Transverse colon (tissue), 4 donors: Measurements from ENCODE around the gene EXOSC5.

Source experiments
- EP300 ChIP-seq: sonication (generic); formaldehyde crosslinking; IDR thresholded peaks from one replicate; pipeline ENCODE4 v1.6.1; 2017; ENCODE audit warnings: antibody characterized with exemption, low read depth
- POLR2A ChIP-seq: fragments of 450-650 bp; IDR thresholded peaks from one replicate; pipeline ENCODE4 v1.6.1; 2016; ENCODE audit warnings: antibody characterized with exemption, mild to moderate bottlenecking, moderate library complexity
- POLR2AphosphoS5 ChIP-seq, 3 donors: sonication (generic); formaldehyde crosslinking; IDR thresholded peaks; one replicate each; pipeline ENCODE4 v1.6.1; 2016; ENCODE audit warnings: antibody characterized with exemption in 3 of 3
- TF ChIP-seq, protein P1 (sequence below), 5 experiments: fragments of 200-600 bp in 3 of 5; fragments of 450-650 bp in 2 of 5; sonication (generic) in 3 of 5; IDR thresholded peaks; 1 replicate in 2 of 5; 2 replicates in 3 of 5; pipeline ENCODE4 v1.5.1; 2016 to 2017; ENCODE audit warnings: antibody characterized with exemption in 5 of 5, inconsistent platforms in 3 of 5, mild to moderate bottlenecking in 2 of 5, moderate library complexity in 1 of 5

DNA sequence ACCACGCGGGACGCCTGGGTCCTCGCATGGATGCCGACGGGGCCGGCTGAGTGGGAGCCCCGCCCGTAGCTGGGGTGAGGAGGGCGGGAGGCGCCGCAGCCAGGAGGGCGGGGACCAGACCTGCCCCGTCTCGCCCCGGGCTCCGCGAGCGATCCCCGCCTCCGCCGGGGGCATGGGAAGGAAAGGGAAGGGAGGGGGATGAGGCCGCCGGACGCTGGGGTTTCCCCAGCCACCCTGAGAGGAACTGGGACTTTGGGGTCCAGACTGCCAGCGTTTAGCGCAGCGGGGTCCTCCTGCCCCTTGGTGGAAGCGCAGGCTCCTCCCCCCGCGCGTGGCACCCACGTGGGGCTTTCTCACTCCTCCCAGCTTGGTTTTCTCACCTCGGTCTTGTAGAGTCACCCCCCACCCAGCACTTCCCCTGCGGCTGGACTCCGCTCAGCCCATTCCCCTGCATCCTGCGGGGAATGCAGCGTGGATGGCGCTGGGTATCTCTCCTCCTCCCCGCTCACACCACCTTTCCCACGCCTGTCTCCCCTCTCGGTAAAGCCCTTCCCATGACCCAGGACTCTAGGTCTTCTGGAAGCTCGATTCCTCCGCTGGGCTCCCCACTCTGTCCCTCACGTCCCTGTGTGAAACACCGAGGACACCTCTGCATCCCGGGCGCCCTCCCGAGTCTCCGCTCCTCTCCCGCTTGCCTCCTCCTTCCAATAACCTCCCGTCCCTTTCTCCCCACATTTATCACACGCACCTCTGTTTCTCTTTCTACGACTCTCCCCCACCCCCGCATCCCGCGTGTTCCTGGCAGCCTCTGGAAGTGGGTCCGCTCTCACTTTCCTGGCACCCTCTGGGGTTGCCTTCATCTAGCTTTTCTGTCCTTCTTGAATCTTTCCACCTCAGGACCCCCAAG is 45.6 kb downstream of the EXOSC5 start:
- TF ChIP-seq, protein P1, sequence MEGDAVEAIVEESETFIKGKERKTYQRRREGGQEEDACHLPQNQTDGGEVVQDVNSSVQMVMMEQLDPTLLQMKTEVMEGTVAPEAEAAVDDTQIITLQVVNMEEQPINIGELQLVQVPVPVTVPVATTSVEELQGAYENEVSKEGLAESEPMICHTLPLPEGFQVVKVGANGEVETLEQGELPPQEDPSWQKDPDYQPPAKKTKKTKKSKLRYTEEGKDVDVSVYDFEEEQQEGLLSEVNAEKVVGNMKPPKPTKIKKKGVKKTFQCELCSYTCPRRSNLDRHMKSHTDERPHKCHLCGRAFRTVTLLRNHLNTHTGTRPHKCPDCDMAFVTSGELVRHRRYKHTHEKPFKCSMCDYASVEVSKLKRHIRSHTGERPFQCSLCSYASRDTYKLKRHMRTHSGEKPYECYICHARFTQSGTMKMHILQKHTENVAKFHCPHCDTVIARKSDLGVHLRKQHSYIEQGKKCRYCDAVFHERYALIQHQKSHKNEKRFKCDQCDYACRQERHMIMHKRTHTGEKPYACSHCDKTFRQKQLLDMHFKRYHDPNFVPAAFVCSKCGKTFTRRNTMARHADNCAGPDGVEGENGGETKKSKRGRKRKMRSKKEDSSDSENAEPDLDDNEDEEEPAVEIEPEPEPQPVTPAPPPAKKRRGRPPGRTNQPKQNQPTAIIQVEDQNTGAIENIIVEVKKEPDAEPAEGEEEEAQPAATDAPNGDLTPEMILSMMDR (IDR thresholded peaks at IDR 0.05) = no peak
- TF ChIP-seq POLR2A (peak; percentile 49), EP300 (no peak), POLR2AphosphoS5 (IDR thresholded peaks at IDR 0.05) (peak in 2 of 3 donors; percentile 35 to 67)
